Measurements from ENCODE around the gene ARL6IP6. TPM values are rescaled to one million over a fixed set of nuclear protein-coding genes. Genes with fewer than 3 reads are reported as not detected.

ARL6IP6 gene
- total RNA-seq, 4 donors from 2014 or later, result 12.6 to 25.9 (median 19.0) TPM

DNA sequence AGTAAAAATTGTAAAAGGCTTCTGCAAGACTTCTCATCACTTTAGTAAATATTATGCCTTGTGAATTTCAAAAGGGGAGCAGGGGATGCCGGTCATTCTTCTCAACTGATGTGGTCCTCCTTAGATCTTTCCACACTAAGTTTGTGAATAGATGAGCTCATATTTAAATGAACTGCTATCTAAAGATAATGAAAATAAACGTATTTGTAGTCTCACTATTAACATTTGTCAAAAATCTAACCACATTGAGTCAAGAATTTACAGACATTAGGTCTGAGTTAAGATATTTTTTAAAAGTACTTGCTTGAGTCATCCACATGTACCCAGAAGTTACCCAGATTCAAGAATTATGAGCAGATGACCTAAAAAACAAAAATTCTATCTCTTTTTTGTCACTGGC lies 7.7 kb upstream of the ARL6IP6 start:
- DNase-seq (ENCODE audit: low spot score), result no peak
- TF ChIP-seq, protein P1, sequence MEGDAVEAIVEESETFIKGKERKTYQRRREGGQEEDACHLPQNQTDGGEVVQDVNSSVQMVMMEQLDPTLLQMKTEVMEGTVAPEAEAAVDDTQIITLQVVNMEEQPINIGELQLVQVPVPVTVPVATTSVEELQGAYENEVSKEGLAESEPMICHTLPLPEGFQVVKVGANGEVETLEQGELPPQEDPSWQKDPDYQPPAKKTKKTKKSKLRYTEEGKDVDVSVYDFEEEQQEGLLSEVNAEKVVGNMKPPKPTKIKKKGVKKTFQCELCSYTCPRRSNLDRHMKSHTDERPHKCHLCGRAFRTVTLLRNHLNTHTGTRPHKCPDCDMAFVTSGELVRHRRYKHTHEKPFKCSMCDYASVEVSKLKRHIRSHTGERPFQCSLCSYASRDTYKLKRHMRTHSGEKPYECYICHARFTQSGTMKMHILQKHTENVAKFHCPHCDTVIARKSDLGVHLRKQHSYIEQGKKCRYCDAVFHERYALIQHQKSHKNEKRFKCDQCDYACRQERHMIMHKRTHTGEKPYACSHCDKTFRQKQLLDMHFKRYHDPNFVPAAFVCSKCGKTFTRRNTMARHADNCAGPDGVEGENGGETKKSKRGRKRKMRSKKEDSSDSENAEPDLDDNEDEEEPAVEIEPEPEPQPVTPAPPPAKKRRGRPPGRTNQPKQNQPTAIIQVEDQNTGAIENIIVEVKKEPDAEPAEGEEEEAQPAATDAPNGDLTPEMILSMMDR (IDR thresholded peaks at IDR 0.05), result no peak
- ATAC-seq (ENCODE audit: low FRiP score), result no peak

DNA sequence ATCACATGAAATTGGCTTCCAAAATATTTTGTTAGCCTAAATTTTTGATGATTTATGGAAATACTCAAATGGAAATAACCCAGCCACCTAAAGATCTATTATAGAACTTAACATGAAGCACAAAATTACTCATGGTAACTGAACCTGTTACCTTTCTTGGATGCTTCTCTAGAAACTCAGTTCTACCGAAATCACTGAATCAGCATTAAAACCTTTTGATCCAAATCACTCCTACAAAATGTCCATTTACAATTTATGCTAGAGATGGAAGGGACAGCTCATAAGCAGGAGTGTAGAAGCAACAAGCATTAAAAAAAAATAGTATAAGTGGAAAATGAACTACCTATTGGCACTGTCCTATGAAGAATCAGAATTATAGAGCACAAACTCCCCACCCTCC lies 3.3 kb upstream of the ARL6IP6 start:
- DNase-seq (ENCODE audit: low spot score), result no peak
- no peak for ATAC-seq (ENCODE audit: low FRiP score)
- TF ChIP-seq, protein P1 (IDR thresholded peaks at IDR 0.05), result no peak

DNA sequence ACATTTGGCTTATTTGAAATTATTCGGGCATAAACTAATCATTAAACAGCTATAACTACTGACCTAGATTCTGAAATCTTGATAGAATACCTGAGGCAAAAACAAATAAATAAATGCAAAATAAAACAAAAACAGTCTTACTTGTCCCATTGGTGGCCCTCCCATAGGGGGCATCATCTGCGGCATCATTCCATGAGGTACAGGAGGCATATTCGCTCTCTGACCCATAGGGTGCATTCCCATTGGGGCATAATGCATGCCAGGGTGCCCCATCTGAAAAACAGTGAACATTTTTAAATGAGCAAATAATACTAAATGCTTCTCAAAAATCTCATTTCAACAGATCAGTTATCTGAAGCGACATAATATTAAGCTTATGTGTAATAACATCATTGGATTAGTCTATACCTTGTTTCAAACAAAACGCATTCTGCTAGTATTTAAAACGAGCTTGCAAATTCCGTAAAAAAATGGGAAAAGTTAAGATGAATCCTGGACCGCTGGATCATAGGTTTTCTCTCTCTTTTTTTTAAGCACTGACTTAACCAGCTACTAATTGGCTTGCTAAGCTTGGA lies 2.5 kb upstream of the ARL6IP6 start:
- TF ChIP-seq, protein P1 (IDR thresholded peaks at IDR 0.05), result no peak
- DNase-seq (ENCODE audit: low spot score), result no peak
- ATAC-seq (ENCODE audit: low FRiP score), result no peak

DNA sequence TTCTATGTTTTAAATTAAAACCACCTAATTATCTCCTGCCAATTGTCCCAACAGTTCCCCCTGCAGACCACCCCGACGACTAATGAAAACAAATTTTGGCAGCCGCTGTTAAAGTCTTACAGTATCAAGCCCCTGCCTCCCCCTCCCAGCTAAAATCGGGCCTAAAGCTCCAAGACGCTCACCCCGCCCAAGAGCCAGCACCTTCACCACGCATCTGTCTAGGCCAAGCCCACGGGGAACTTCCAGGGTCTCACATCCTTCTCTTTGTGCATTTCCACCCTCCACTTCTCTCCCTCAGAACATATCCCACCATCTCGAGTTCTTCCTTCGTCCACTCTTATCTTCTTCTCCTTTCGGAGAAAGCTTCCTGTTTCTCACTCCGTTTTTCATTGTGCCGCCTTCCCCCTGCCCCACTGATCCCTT lies 1.6 kb upstream of the ARL6IP6 start:
- no peak for DNase-seq (ENCODE audit: low spot score)
- TF ChIP-seq, protein P1 (IDR thresholded peaks at IDR 0.05), result no peak

DNA sequence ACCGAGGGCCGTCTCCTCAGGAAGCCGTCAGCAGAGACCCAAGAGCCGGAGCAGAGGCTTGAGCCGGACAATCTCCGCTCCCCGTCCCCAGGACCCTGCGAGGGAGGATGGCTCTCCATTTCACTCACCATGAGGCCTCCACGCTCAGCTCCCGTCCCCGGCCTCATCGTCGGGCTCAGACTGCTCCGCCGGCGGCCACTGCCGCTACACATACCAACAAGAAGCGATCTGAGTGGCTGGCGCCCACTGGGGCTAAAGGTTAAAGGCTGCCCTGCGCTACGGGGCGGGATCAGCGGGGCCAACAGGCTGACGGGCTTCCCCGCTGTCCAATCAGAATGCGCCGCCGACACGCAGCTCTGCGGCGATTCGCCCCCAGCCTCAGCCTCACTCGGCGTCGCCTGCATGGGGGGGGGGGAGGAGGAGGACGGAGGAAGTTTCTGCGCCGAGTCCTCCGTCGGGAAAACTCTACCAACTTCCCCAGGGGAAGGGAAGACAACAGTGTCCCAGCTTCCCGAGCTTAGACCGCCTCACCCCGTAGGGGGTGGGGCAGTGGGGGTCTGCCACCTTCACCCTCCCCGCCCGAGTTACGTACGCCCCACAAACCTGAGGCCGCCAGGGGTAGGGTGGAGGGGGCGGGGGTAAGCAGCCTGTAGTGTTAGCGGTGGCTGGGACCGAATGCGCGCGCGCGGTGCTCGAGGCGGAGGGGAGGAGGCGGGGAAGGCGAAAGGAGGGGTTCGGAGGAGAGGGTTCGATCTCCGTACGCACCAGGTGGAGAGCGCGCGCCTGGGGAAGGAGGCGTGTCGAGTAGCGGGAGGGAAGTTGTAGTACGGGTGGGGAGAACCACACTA lies 968 bp upstream of the ARL6IP6 start, which contains the start of gene PRPF40A:
Gene PRPF40A, minus strand, starts transcription at position 234 of the 848 bp plus-strand sequence. Its CDS starts 22 bp downstream, at position 212.
- peak; percentile 97 for DNase-seq (ENCODE audit: low spot score)
- ATAC-seq (ENCODE audit: low FRiP score), result peak; percentile 97

More for the DNA sequence above, 1.6 kb upstream of the ARL6IP6 start:
- peak; percentile 5 for ATAC-seq (ENCODE audit: low FRiP score)

DNA sequence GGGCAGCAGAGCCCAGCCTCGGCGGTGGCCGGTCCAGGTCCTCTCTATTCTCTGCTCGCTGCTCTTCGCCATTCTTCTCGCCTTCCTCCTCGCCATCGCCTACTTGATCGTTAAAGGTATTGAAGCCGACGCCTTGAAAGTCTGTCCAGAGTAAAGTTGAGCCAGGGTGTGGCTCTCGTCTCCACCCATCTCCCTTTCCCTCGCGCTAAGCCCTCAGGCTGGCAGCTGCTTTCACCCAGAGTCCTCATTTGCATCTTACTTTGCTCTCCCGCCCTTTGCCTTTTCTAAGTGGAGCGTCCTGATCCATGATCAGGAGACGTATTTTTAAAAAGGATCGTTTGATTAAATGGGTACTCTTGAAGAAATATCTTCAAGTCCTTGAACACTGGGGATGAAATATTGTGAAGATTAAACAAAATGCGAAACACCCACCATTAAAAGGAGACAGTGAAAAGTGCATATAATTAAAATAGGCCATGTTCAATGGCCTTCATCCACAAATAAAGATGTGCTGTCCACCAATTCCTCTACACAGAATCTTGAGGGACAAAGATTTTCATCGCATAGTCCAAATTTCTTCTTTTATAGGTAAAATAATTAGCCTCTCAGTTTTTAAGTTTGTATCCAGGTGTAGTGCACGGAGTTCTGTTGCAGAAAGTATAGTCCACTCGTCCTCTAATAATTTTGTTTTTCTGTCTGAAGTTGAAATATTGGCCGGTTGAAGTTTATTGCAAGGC lies 657 bp downstream of the ARL6IP6 start:
- ATAC-seq (ENCODE audit: low FRiP score) (no peak), DNase-seq (ENCODE audit: low spot score) (no peak)
- TF ChIP-seq, protein P1 (IDR thresholded peaks at IDR 0.05), result no peak

More for the DNA sequence above, 968 bp upstream of the ARL6IP6 start, which contains the start of gene PRPF40A:
- TF ChIP-seq, protein P1 (IDR thresholded peaks at IDR 0.05), result no peak

All from omental fat pad (tissue), 4 donors.